Measurements from ENCODE around the gene ZNF446. TPM values are rescaled to one million over a fixed set of nuclear protein-coding genes. Genes with fewer than 3 reads are reported as not detected.

Gene ZNF446
- total and polyA plus RNA-seq, 9 of the 15 experiments (the other 6 are each of a cell fraction or from before 2014, with no cell fraction given): 0.07 to 4.8 (median 1.2) TPM

DNA sequence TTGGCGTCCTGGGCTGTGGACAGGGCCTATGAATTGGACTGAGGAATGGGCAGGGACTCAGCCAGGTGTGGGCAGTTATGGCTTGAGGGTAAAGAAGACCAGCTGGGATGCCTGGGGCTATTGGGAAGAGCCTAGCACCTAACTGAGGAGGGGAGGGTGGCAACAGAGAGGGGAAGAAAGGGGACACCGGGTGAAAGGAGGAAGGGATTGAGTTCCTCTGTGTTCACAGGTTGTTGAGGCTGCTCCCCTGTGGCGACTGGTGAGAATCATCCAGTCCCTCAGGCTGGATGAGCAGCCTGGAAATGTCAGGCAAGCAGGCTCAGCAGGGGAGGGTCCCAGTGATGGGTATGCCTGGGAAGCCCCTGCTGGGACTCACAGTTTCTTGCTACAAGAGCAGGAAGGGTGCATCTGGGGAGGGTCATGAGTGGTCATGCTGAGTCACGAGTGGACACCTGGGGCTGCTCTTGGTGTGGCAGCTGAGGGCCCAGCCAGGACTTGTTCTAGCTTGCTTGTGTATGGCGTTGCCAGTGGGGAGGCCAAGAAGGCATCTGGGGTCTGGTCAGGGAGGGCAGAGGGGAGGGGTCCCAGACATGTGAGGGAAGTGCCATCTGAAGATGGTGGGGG lies 7.8 kb upstream of the ZNF446 start:
- FAIRE-seq: no peak
- H2AFZ ChIP-seq (ENCODE audit: low read depth, low read length): no peak overlapping the region
- H4K20me1 ChIP-seq (replicated peaks; ENCODE audit: control insufficient read depth, insufficient read depth, low read length): 0 out of 2 replicates have a peak, but pooled peaks cover 3% of the 10 kb centered on the region
- no peaks in the 10 kb centered on the region for H3K27me3 ChIP-seq (ENCODE audit: control insufficient read depth in 2 of 2, insufficient read depth in 2 of 2, low read length in 2 of 2)
- BruUV-seq (replicated peaks): no TSS peak
- H3K79me2 ChIP-seq (ENCODE audit: control insufficient read depth, insufficient read depth, low read length): peaks cover 26% of the 10 kb centered on the region
- in situ Hi-C loops (cut with MboI): no loop called here
- H3K4me3 ChIP-seq: peak overlapping the region; percentile 71; the same call in 1 of the 2 replicates
- peak overlapping the region in 1 of 2 experiments; percentile 46; a peak in 2 of 4 replicates for H3K9ac ChIP-seq (ENCODE audit: insufficient read depth in 1 of 2, low read depth in 2 of 2, low read length in 2 of 2)
- H3K36me3 ChIP-seq (ENCODE audit: control insufficient read depth, insufficient read depth, low read length): peaks cover 38% of the 10 kb centered on the region; the same call in 2 of the 3 replicates
- DNase-seq (ENCODE audit: extremely low read depth in 1 of 4, low spot score in 3 of 4): peak in 1 of 4 experiments; percentile 38
- intact Hi-C loops (cut with micrococcal nuclease): loop anchor here (5.0 kb wide), 1 partner anchor 61 kb away; the partner anchor contains the start of gene ZNF584
- no peak for ATAC-seq
- CTCF ChIA-PET (ENCODE audit: low intra/inter-chr PET ratio): no interaction called here
- no peaks in the 10 kb centered on the region for H3K9me3 ChIP-seq (replicated peaks; ENCODE audit: control insufficient read depth, insufficient read depth, low read depth, low read length)
- WGBS (ENCODE audit: insufficient coverage, low coverage, missing lambda C conversion rate): 44% methylated on average over 5 of the region's 5 CpGs
- H3K4me1 ChIP-seq (replicated peaks in 1 of 2; ENCODE audit: control insufficient read depth in 2 of 2, insufficient read depth in 2 of 2, low read length in 2 of 2): peaks cover 10 to 24% of the 10 kb centered on the region in 2 experiments; a peak in 4 of 5 replicates
- H3K9me1 ChIP-seq (ENCODE audit: control insufficient read depth, insufficient read depth, low read length): peaks cover 14% of the 10 kb centered on the region
- POLR2A ChIA-PET: interaction anchor here (0.6 to 1.6 kb wide), 3 partner anchors 17 to 169 kb away, joined by 3 to 6 read pairs (median 3); partner anchors contain the start of gene ZNF324B
- peak overlapping the region; percentile 42 for H3K4me2 ChIP-seq (ENCODE audit: insufficient read depth, low read length)
- H3K27ac ChIP-seq (ENCODE audit: extremely low read depth, low read depth, low read length): no peak overlapping the region
- TF ChIP-seq ZNF239 (CRISPR knock-in tag; IDR thresholded peaks at IDR 0.05) (no peak), ZBTB7A (IDR thresholded peaks at IDR 0.05; ENCODE audit: borderline replicate concordance, control insufficient read depth, low read depth, low read length) (0 out of 2 replicates have a peak, but pooled peaks have one; percentile 19), RBFOX2 (IDR thresholded peaks at IDR 0.05; ENCODE audit: low read depth, low read length) (peak; percentile 29; the same call in 1 of the 2 replicates), FUS (optimal IDR thresholded peaks at IDR 0.05; ENCODE audit: low read depth, low read length) (no peak), EP300 (IDR thresholded peaks at IDR 0.05; ENCODE audit: low read length) (no peak), FOXJ3 (CRISPR knock-in tag; IDR thresholded peaks at IDR 0.05) (no peak), JUND (IDR thresholded peaks at IDR 0.05; ENCODE audit: borderline replicate concordance, low read depth, low read length) (no peak), JUND (tag; IDR thresholded peaks at IDR 0.05; ENCODE audit: borderline replicate concordance, low read depth, low read length) (no peak), ZC3H4 (CRISPR knock-in tag; IDR thresholded peaks at IDR 0.05; ENCODE audit: borderline replicate concordance) (no peak), POLR2A (conservative IDR thresholded peaks at IDR 0.05) (0 out of 2 replicates have a peak, but pooled peaks have one; percentile 18), MEF2A (IDR thresholded peaks at IDR 0.05; ENCODE audit: control insufficient read depth, low read depth, low read length) (no peak), ZNF384 (IDR thresholded peaks at IDR 0.05; ENCODE audit: low read depth, low read length) (no peak), TEAD4 (IDR thresholded peaks at IDR 0.05; ENCODE audit: low read length) (no peak), TEAD4 (CRISPR knock-in tag; IDR thresholded peaks at IDR 0.05; ENCODE audit: borderline replicate concordance) (no peak), POLR2G (IDR thresholded peaks at IDR 0.05; ENCODE audit: low read depth, low read length) (0 out of 2 replicates have a peak, but pooled peaks have one; percentile 10)
- TF ChIP-seq, protein P1, sequence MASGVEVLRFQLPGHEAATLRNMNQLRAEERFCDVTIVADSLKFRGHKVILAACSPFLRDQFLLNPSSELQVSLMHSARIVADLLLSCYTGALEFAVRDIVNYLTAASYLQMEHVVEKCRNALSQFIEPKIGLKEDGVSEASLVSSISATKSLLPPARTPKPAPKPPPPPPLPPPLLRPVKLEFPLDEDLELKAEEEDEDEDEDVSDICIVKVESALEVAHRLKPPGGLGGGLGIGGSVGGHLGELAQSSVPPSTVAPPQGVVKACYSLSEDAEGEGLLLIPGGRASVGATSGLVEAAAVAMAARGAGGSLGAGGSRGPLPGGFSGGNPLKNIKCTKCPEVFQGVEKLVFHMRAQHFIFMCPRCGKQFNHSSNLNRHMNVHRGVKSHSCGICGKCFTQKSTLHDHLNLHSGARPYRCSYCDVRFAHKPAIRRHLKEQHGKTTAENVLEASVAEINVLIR (CRISPR knock-in tag; IDR thresholded peaks at IDR 0.05): no peak
- TF ChIP-seq, protein P2, sequence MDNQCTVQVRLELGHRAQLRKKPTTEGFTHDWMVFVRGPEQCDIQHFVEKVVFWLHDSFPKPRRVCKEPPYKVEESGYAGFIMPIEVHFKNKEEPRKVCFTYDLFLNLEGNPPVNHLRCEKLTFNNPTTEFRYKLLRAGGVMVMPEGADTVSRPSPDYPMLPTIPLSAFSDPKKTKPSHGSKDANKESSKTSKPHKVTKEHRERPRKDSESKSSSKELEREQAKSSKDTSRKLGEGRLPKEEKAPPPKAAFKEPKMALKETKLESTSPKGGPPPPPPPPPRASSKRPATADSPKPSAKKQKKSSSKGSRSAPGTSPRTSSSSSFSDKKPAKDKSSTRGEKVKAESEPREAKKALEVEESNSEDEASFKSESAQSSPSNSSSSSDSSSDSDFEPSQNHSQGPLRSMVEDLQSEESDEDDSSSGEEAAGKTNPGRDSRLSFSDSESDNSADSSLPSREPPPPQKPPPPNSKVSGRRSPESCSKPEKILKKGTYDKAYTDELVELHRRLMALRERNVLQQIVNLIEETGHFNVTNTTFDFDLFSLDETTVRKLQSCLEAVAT (IDR thresholded peaks at IDR 0.05): no peak
- TF ChIP-seq, protein P3, sequence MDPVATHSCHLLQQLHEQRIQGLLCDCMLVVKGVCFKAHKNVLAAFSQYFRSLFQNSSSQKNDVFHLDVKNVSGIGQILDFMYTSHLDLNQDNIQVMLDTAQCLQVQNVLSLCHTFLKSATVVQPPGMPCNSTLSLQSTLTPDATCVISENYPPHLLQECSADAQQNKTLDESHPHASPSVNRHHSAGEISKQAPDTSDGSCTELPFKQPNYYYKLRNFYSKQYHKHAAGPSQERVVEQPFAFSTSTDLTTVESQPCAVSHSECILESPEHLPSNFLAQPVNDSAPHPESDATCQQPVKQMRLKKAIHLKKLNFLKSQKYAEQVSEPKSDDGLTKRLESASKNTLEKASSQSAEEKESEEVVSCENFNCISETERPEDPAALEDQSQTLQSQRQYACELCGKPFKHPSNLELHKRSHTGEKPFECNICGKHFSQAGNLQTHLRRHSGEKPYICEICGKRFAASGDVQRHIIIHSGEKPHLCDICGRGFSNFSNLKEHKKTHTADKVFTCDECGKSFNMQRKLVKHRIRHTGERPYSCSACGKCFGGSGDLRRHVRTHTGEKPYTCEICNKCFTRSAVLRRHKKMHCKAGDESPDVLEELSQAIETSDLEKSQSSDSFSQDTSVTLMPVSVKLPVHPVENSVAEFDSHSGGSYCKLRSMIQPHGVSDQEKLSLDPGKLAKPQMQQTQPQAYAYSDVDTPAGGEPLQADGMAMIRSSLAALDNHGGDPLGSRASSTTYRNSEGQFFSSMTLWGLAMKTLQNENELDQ (CRISPR knock-in tag; IDR thresholded peaks at IDR 0.05; ENCODE audit: borderline replicate concordance): no peak
